Measurements from ENCODE around the gene FER1L5.

The FER1L5 gene

DNA sequence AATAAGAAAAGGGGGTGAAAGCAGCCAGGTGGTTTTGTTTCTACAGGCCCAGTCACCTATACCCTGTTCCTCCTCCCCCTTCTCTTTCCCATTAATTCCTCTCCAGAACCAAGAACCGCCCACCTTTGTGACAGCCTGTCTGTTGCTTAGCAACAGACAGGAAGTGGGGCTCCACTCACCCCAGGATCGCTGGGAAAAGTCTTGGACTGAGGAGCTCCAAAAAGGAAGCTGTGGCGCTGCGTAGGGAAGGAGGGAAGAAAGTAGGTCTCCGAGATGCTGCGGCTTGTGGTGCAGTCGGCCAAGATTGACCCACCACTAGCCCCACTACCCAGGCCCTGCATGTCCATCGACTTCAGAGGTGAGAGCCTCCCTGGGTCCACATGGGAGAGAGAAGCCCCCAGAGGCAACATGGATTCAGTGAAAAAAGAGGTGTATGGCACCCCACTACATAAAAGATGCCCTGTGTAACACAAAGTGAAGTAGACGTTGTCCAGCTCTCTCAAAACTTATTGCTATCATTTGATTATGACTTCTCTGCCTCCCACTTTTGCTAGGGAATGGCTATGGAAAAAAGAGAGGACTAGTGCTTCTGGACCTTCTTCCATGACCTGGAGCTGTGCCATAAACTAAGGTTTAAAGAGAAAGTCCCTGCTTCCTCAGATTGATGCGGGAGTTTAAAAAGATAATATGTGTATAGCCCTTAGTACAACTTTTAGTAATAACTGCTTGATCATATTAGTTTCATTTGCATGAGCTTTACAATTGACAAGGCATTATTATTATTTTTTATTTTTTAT, at the start of gene FER1L5:
TSS of gene FER1L5 (plus strand) at position 201 of the 797 bp plus-strand sequence. CDS start at position 274, 73 bp downstream.
- FAIRE-seq = no peak

DNA sequence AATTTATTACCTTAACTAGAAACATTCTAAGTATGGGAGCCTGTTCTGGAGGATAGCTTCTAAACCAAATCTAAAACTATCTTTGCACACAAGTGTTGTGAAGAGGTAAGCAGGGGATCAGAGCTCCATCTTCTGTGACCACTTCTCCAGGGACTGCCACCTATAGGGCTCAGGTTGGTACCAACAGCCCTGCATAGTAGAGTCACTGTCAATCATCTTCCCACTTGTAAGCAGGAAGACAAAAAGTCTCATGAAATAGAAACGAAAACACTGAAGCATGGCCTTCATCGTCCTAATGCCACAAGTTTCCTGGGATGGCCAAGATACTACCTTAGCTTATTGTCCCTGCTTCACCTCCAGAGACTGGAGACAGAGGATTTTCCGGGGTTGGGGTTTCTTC, 48.3 kb upstream of the FER1L5 start:
- no peak for FAIRE-seq

DNA sequence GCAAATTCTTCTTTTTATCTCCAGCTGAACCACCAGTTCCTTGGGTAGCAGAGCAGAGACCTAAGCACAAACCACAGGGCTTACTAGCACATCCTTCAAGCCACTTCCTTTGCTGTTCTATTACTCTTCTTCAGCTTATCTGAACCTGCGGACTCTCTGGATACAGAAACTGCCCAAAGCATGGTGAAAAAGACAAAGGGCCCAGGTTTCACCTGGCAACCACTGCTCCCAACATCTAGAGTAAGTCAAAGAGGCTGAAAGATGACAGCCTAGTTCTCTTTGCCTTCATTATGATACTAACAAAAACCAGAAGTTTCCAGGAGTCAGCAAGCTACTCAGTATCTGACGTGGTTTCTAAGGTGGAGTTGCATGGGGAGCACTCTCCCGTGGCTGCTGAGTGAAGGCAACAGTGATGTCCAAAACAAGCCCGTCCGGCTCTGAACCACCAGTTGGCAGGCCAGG, 47.8 kb upstream of the FER1L5 start:
- FAIRE-seq = no peak

DNA sequence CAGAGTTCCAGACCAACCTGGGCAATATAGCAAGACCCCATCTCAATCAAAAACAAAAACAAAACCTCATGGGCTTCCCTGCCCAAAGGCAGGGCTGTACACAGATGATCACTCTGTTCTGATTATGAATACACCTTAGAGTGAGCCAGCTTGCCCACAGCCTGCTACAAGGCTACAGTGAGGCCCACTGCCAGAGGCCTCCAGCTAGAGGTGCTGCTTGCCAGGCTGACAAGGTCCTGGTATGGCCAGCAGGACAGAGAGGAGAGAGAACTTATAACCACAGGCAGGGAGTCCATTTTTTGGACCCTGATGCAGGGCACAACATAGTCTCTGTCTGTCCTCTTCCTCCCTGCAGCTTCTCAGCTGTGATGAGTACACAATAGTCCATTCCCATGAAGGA, 46.0 kb upstream of the FER1L5 start:
- FAIRE-seq = no peak

DNA sequence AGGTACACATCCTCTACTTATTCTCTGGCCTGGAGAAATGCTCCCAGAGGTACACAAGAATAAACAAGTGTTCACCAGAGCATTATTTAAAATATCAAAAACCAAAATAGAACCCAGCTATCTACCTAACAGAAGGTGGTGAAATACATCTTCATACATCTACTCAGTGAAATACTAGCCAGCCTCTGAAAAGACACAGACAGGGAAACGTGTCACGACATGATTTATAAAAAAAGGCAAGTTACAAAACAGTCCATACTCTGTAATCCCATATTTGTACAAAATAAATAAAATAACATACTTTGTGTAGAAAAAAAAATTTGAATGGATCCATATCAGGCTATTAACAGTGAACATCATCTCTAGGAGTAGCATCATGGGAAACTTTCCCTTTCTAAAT, 42.6 kb upstream of the FER1L5 start:
- FAIRE-seq = no peak

DNA sequence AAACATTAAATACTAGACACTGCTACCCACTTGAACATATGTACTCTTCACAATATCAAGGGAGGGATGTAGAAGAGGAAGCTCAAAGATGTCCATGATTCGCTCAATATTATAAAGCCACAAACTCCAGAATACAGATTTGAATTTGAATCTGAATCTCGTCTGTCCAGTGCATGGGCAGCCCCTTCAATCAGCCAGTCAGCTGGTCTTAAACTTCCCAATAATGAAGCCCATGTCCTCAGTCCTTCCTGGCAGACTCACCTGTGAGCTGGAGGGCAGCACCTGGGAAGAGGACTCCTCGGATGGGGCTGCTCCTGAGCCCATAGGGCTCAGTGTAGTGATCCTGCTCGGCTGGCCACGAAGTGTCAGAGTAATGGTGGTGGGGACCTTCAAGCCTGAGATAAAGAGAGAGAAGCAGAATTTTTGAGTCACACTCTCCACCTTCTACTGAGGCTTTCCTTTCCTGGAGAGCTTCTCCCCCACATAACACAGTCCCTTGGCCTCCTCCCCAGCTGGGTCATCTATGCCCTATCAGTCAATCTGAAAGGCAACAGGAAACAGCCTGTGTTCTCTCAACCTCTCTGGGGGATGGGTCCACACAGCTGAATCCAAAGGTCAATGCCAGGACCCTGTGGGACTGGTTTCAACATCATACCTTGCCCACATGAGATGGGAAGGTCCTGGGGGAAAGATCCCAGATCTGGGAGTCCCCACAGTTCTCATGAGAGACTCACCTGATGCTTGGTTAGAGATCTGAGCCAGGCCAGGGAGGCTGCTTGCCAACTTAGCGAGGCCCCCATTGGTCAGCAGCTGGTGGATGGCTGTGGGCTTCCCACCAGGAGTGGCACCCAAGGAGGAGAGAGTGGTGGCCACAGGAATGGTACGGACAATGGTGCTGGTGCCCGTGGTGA, 40.9 kb upstream of the FER1L5 start:
- no peak for FAIRE-seq

DNA sequence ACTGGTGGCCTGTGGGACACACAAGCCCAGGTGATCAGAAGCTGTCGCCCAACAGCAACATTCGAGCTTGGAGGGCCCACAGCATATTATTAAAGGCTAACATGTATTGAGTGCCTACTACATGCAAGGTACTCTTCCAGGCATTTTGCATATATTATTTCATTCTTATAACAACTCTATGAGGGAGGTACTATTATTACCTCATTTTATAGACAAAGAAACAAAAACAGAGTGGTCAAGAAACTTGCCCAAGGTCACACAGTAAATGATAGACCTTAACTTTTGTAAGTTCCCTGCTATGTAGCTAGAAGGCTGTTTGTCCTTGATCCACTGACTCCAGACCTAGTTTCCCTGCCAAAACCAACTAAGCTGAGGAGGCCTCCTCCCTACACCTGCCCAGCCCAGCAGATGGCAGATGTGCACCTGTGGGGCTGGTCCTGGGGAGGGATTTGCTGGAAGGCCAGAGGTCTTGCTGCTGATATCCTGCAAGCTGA, 40.2 kb upstream of the FER1L5 start:
- FAIRE-seq = no peak

DNA sequence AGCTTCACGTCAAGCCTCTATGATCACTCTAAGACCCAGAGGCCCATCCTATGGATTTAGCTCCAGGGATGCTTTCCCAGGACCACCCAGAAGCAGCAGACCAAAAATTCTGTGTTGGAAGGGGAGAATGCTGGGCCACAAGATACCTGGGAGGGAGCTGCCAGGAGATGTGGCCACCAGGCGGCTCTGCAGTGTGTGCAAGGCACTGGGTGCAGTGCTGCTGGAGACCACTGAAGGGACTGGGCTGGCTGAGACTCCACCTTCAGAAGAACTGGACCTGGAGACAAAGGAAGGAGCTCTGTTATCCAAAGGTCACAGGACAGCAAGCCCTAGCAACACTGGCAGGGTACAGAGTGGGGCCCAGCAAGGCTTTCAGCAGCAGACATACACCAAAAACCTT, 38.5 kb upstream of the FER1L5 start:
- FAIRE-seq = no peak

DNA sequence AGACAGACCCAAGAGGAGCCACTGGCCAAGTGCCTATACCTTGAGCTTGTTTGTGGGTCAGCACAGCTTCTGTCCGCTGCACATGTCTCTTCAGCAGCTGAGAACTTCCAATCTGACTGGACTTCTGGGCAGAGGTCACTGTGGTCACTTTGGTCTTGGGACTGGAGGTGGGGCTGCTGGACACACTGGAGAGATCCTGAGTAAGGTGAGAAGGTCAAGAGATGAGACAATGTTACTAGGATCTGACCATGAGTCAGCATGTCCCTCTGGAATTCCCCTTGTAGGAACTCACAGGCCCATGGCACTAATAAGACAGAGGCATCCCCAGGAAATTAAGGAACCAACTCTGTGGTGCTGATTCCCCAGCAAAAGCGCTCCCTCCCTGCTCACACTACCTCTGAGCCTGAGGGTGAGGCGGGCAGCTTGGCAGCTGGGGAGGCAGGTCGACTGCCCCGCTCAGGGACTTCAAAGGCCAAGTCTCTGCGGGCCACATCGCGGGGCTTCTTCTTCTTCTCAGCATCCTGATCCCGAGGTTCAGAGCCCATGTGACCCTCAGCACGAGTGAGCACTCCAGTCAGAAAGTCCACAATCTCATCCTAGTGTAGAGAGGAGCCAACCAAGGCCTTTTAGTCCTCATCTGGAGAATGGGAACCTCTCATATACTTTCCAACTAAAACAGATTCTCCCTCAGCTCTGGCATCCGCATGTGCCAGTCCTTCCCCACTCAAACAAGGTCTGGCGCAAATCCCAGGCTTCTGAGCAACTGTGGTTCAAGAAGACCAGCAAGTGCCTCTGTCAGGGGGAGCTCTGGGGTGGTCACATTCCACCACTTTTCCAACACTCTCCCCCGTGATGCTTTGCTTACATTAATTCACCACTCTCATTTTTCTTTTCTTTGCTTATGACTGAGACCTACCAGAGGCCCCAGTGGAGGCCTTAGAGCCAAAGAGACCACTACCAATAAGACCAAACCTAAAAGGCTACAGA, 33.8 kb upstream of the FER1L5 start:
- FAIRE-seq = no peak

DNA sequence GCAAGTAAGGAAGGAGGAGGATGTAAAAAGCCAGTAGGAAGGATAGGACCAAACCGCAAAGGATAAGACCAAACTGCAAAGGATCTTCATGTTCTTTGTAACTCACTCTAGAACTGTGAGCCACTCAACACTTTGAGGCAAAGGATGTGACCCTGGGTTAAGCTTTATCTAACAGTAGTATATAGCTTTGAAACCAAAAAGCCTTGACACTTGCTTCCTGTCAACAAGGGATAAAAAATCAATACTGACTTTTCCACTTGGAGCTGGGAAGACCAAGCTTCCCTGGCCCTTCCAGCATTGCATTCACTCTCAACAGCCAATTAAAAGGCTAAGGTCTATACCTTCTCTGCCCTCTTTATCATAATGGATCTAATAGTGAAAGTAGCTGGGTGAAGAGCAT, 26.4 kb upstream of the FER1L5 start:
- FAIRE-seq = no peak

DNA sequence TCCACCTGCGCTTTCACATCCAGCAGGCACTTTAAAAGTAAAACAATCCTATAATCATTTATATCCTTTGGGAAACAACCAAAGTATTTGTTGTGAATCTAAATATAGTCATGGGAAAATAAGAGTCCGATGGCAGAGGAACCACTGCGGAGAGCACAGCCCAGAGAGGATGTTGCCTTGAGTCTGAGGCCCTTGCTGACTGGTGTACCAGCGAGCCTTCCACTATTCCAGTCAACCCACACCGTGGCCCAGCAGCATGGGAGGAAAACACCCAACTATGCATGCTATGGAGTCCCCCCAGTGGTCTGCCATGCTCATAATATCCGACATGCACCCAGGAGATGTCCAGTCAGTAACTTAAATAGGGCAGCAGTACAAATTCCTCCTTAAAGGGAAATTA, 26.0 kb upstream of the FER1L5 start:
- FAIRE-seq = no peak

DNA sequence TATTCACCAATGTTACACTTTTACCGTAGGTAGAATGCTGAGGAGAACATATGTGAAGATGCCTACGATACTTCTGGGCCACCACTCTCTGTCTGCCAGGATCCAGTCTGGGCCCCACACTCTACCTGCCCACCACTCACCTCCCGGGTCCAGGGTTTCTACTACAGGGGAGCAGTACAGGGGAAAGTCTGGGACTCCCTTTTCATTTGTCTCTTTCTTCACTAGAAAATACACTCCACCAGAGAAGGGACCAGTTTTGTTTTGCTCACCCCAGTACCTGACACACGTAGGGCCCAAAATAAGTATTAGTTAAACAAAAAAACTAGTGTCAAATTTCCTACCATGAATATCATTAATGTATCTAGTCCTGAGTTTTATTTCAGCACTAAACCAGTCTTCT, 25.6 kb upstream of the FER1L5 start:
- no peak for FAIRE-seq

DNA sequence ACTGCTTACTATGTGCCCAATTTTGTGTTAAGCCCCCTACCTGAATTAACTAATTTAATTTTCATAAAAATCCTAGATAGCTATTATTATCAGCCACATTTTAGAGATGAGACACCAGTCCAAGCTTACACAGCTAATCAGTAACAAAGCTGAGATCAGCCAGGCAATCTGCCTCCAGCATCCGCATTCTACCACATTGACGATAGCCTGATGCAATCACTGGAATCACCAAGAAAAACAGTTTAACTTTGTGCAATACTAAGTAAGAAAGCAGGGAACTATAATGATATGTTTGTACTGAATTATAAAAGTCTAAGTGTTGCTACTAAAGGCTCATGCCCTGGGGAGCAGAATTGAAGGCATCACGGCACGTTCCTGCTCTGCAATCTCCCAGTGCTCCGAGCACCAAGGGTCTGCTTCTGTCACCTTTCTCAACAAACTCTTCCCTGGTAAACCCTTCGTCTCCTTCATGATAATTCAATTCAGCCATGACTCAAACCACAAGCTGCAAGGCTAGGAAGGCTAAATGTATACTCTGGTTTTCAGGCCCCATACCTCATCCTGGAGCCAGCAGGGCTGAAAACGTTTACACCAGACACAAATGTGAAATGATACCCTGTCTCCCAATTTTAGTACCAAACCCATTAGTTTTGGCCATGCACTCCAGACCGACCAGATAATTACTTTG, 23.8 kb upstream of the FER1L5 start:
- no peak for FAIRE-seq

DNA sequence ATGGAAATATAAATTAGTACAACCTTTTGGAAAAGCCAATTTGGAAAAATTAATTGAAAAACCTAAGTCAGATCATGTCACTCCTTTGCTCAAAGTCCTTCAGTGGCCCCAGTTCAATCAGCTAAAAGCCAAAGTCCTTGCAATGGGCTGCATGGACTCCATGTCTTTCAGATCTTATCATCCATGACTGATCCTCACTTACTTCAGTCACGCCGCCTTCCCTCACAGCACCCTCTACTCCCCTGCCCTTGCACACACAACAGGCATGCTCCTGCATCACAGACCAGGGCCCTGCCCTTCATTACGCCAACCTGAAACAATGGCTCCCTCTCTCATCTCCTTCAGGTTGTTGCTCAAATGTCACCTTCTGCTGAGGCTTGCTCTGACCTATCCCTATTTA, 20.0 kb upstream of the FER1L5 start:
- FAIRE-seq = no peak

DNA sequence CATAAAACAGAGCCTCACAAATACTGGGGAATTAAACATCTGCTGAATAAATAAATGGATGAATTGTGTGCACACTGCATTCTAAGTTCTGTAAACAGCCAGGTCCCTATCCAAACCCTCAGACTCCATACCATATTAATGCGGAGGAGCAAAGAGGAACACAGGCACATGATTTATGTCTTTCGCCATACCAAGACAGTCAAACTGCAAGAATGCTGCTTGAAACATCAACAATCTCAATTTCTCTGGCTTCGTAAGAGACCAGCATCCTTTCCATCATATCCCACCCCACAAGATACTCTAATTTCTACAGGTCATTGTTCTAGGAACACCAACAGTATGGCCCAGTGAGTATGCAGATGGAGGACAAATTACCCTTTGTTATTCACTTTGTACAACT, 19.4 kb upstream of the FER1L5 start:
- no peak for FAIRE-seq

DNA sequence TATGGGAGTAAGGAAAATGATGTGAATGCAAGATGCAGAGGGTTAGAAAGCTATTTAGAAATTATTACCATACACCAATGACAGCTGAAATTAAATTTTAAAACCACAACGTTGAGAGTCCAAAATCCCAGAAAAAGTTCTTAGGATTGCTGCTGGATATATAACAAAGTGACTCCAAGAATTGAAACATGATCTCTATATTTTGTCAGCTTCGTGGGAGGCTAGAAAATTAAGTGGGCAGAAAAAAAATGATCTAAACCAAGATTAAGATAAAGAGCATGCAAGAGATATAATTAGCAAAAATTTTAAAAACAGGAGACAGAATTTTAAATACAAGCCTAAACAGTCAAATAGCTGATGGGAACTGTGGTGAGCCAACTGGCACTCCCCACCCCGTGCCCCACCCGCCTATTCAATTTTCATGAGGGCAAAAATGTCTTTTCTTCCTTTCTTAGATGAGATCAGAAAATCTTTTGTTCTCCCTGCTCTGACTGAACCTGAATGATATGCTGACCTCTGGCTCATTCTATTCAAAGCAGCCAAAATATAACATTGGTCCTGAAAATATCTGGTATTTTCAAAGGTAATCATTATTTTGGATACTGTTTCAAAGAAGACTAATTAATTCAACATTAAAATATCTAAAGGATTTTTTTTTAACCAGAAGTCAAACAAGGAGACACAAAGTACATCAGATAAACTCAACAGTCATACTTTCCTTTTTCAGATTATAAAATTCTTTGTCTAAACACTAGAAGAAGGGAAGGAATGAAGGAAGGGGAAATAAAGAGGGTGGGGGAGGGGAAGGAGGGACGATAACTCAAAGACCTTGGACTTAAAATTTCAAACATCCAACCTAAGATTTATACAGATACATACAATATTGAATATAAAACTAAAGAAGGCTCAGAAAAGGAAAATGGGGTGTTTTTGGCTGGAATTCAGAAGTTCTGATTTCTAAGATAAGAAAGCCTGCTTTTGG, 16.7 kb upstream of the FER1L5 start:
- FAIRE-seq = no peak

DNA sequence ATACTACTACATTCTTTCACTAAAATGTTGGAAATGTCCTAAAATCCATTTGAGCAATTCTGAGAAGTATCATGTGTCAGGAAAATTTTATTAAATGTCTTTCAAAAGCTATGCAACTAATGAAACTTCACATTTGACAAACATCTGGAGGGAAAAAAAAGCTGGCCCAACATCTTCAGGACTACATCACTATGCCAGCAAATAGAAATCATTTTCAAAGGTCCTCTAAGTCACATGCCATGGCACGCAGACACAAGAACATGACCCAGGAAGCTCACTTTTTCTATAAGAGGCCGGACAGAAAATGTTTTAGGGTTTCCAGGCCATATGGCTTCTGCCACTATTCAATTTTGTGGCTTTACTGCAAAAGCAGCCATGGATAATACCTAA, 16.0 kb upstream of the FER1L5 start:
- FAIRE-seq = no peak

DNA sequence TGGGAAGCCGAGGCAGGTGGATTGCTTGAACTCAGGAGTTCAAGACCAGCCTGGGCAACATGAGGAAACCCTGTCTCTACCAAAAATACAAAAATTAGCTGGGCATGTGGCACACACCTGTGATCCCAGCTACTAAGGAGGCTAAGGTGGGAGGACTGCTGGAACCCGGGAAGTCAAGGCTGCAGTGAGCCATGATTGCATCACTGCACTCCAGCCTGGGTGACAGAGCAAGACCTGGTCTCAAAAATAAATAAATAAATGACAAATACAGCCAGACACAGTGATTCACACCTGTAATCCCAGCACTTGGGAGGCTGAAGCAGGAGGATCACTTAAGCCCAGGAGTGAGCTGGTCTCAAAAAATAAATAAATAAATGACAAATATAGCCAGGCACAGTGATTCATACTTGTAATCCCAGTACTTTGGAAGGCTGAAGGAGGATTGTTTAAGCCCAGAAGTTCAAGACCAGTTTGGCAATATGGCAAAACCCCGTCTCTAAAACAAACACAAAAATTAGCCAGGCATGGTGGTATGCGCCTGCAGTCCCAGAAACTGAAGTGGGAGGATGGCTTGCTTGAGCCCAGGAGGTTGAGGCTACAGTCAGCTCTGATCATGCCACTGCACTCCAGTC, 10.6 kb upstream of the FER1L5 start:
- no peak for FAIRE-seq

DNA sequence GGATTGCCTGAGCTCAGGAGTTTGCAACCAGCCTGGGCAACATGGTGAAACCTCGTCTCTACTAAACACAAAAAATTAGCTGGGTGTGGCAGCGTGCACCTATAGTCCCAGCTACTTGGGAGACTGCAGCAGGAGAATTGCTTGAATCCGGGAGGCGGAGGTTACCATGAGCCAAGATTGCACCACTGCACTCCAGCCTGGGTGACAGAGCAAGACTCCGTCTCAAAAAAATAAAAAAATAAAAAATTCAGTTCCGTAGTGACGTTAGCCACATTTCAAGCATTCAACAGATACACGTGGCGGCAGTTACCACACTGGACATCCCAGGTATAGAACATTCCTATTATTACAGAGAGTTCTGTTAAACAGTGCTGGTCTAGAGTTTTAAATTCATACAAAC, 8.9 kb upstream of the FER1L5 start:
- FAIRE-seq = no peak

DNA sequence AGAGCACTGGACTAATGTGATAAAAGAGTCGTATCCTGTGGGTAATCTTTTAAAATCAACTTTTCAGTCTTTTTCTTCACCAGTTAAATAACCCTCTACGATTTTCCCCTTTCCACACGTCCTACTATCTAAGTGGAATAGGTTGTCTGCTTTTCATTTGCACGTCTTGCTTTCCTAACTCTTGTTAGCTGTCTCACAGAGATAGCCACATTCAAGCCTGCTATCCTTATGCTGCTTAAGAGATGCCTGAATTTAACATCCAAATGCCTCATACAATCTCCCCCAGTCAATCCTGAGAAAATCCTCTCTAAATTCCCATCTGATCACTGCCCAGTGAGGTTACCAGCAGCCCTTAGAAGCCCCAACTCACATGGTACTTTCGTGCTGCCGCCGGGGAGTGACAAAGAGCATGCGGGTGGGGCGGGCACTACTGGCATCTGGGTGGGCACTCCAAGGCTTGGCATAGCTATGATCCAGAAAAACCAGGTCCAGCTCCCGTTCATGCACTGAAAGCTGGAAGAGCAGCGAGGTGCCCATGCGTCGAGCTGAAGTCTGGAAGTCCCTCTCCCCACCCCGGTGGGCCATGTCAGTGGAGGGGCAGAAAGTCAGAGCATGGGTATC, 5.9 kb upstream of the FER1L5 start:
- no peak for FAIRE-seq

All from colon (tissue), 2 donors.